ENCODE data around the gene FAM131B.

GRCh38 chr7:143373255-143373794, 10.8 kb upstream of the FAM131B start:
- TF ChIP-seq POLR2A (IDR thresholded peaks at IDR 0.05) (no peak), CTCF (IDR thresholded peaks at IDR 0.05 in 8 of 11, conservative IDR thresholded peaks at IDR 0.05 in 3 of 11) (no peak)

All from spleen (tissue), 7 donors.